K562 (cell line): Measurements from ENCODE around the gene TIMP1.

Experiments
- BHLHE40 ChIP-seq: IDR thresholded peaks from 2 replicates; pipeline ENCODE4 v1.6.1; 2011; ENCODE audit warnings: low read length, improper control_type of control experiment
- FOXA1 ChIP-seq: fragments of 450-650 bp; IDR thresholded peaks from 2 replicates; pipeline ENCODE4 v1.6.1; 2016; ENCODE audit warnings: mild to moderate bottlenecking, borderline replicate concordance
- MTA3 ChIP-seq: fragments of 450-650 bp; formaldehyde crosslinking; IDR thresholded peaks from 2 replicates; pipeline ENCODE4 v1.6.1; 2017; ENCODE audit warnings: mild to moderate bottlenecking, borderline replicate concordance
- ZNF77 ChIP-seq: fragments of 250-450 bp; sonication (Bioruptor Pico); IDR thresholded peaks from 2 replicates; pipeline ENCODE4 v1.5.0; 2020
- TF ChIP-seq, protein P1 (sequence below), 3 experiments: IDR thresholded peaks in 2 of 3; conservative IDR thresholded peaks in 1 of 3; 2 replicates each; pipeline ENCODE4 v1.5.1; 2011 to 2012; ENCODE audit warnings: low read length in 3 of 3, mild to moderate bottlenecking in 3 of 3, control low read depth in 2 of 3, improper control_type of control experiment in 1 of 3, inconsistent platforms in 1 of 3, low read depth in 1 of 3, mixed read lengths in 1 of 3, moderate library complexity in 1 of 3; ENCODE audit not compliant: insufficient read depth in 2 of 3
- TF ChIP-seq, protein P2 (sequence below): sonication (generic); formaldehyde crosslinking; IDR thresholded peaks from 2 replicates; pipeline ENCODE4 v1.9.0; 2022; ENCODE audit warnings: mild to moderate bottlenecking, missing genetic modification reagents

DNA sequence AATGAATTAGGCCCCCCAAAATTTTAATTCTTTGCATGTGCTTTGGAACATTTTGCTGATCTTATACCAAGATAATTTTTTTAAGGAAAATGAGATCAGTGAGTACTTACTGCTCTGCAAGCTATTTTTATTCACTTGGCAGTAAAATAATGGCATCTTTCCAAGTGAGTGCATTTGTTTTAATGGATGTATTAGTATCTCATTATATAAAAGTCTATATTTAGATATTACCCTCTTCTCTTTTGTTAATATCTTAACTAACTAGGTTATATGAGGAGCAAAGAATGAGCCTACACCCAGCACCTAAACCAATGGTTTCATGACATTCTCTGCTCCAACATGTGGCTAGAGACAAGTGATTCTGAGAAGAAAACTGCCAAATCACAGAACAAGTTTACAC is 42.4 kb upstream of the TIMP1 start:
- TF ChIP-seq ZNF77 (CRISPR knock-in tag) (no peak), BHLHE40 (no peak), MTA3 (no peak), FOXA1 (no peak)
- TF ChIP-seq, protein P1, sequence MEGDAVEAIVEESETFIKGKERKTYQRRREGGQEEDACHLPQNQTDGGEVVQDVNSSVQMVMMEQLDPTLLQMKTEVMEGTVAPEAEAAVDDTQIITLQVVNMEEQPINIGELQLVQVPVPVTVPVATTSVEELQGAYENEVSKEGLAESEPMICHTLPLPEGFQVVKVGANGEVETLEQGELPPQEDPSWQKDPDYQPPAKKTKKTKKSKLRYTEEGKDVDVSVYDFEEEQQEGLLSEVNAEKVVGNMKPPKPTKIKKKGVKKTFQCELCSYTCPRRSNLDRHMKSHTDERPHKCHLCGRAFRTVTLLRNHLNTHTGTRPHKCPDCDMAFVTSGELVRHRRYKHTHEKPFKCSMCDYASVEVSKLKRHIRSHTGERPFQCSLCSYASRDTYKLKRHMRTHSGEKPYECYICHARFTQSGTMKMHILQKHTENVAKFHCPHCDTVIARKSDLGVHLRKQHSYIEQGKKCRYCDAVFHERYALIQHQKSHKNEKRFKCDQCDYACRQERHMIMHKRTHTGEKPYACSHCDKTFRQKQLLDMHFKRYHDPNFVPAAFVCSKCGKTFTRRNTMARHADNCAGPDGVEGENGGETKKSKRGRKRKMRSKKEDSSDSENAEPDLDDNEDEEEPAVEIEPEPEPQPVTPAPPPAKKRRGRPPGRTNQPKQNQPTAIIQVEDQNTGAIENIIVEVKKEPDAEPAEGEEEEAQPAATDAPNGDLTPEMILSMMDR (IDR thresholded peaks at IDR 0.05 in 2 of 3, conservative IDR thresholded peaks at IDR 0.05 in 1 of 3; ENCODE audit: insufficient read depth in 2 of 3, low read depth in 1 of 3, low read length in 3 of 3), result no peak
- TF ChIP-seq, protein P2, sequence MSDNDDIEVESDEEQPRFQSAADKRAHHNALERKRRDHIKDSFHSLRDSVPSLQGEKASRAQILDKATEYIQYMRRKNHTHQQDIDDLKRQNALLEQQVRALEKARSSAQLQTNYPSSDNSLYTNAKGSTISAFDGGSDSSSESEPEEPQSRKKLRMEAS (CRISPR knock-in tag), result no peak
